COLO668 (cell line): ENCODE data around the gene SPG21.

Experiments used
- DNase-seq: peaks from one replicate; lab custom pipeline; 2025; ENCODE audit not compliant: unreplicated experiment; lab: John Stamatoyannopoulos, UW

SPG21 gene

DNA sequence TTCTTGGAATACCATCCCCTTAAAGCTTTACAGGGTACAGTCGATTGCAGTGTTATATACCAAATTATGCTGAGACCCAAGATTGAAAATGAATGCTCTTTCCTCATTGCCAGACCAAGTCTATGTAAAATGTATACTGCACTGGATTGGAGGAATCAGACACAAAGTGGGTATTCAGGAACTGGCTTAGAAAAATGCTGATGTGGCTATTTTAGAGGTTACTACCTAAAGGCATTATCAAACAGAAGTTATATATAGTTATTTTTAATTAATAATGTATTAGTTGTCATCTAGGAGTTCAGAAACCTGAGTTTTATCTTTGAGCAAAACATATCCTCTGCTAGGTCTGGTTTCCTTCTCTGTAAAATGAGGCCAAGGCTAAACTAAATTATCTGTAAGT, 3.6 kb upstream of the SPG21 start:
- no peak for DNase-seq

- DNase-seq = no peak
Measured at GRCh38 chr15:64991536-64992135, 1.9 kb upstream of the SPG21 start.

- DNase-seq = no peak
Measured at GRCh38 chr15:64990168-64990470, 405 bp upstream of the SPG21 start.

DNA sequence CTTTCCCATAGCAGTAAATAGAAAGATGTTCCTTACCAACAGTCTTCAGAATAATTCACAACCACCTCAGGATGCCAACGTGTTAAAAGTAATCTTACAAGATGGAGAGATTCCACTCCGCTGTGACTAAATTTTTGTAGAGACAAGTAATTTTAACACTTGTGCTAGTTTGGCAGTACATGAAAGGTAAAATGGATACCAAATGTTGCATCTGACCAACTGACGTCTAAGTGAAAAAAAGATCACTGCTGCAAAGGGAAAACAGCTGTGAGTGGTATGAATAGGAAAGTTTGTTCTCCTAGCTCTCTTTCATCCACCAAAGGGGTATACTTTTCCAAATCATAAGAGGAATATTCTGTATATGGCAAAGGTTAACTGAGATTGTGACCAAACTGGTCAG, 2.6 kb downstream of the SPG21 start:
- no peak for DNase-seq

- DNase-seq = no peak
Measured at GRCh38 chr15:64985366-64986033, 4.2 kb downstream of the SPG21 start.

DNA sequence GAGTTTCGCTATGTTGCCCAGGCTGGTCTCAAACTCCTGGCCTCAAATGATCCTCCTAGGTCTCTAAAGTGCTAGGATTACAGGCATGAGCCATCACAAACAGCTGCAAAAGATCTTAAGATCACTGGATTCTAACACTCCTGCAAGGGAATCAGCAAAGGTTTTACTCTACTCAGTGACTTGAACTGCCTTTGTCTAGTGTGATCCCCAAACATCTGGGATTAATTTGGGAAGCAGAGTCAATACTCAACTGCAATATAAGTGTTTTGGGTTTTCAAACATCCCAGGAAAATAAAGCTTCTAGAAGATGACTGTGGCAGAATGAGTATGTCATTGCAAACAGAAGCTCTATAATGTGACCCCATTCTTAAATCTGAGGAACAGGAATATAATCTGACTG, 7.2 kb downstream of the SPG21 start:
- DNase-seq = no peak

- no peak for DNase-seq
Measured at GRCh38 chr15:64981812-64982431, 7.8 kb downstream of the SPG21 start.

- DNase-seq = no peak
Measured at GRCh38 chr15:64979252-64979710, 10.4 kb downstream of the SPG21 start.

DNA sequence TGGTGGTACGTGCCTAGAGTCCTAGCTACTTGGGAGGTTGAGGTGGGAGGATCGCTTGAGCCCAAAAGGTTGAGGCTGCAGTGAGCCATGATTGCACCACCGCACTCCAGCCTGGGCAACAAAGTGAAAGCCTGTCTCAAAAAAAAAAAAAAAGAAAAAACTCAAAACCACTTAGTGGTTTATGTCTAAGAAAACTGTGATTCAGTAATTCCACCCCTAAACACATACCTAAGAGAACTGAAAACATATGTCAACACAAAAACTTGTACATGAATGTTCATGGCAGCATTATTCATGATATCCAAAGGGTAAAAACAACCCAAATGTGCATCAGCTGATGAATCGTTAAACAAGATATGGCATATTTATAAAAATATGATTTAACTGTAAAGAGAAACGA, 14.3 kb downstream of the SPG21 start:
- DNase-seq = no peak

DNA sequence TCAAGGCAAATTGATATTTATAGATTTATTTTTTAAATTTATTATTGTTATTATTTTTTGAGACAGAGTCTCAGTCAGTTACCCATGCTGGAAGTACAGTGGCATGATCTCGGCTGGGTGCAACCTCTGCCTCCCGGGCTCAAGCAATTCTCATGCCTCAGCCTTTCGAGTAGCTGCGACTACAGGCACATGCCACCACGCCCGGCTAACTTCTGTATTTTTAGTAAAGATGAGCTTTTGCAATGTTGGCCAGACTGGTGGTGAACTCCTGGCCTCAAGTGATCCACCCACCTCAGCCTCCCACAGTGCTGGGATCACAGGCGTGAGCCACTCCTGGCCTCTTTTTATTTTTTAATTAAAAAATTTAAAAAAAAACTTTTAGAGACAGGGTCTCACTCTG, 19.0 kb downstream of the SPG21 start:
- no peak for DNase-seq

DNA sequence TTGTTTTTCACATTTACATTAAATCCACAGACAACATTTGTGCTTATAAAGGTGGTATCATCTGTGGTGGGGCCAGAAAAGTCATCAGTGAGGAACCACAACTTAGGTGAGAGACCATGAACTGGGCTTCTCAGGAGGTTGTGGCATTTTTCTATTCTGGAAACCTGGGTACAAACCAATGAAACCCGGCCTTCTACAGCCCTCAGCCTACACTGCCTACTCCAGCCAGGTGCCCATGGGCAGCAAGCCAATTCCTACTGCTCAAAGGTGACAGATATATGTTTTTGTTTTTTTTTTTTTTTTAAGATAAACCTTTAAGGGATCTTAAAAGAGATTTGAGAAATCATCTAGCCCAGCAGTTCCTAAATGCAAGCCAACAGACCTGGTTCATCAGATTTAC, 20.3 kb downstream of the SPG21 start:
- no peak for DNase-seq

DNA sequence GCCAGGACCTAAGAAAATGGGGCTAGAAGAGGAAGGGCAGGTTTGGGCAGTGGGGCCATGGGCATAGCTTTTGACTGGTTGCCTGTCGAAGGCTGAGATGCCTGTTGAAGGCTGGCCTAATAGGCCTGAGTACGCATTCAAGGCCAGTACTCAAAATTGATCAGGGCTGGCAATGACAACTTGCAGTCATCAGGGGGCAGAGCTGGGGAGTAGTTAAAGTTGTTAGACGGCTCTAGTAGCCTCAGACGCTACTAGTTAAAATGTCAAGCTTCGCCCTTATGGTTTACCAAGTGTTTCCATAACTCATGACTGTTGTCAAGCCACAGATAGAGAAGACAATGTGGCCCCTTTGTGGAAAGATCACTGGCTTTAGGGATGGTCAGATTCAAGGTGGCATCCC, 28.7 kb downstream of the SPG21 start:
- no peak for DNase-seq

DNA sequence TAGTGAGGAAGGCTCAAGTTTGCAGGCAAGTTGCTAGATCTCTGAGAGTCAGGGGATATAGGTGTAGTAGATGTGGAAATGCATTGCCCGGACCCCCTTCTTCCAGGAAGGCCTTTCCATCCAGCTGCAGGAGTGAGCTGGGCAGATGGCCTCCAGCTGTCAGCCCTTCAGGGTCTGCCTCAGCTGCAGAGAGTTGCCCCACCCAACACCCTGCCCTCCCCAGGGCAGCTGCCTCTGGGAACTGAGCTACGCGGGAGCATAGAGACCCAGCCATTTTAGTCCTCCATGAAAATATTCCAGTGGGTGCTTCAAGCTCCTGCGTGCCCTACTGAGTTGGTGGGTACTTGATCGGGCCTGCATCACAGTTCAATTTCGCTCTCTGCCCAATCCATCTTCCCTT, 29.6 kb downstream of the SPG21 start:
- no peak for DNase-seq

DNA sequence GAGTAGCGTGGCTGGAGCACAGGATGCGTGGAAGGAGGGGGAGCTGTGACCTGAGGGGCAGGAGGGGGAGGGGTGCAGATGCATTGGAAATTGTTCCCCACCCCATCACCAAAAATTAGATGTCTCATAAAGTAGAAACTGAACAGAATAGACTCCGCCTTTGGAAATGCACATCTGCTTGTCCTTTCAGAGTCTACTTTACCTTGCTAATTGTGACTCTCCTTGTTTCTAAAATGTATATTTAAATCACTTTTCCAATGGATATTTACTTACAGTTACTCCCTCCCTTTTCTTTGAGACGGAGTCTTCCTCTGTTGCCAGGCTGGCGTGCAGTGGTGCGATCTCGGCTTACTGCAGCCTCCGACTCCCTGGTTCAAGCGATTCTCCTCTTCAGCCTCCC, 30.6 kb downstream of the SPG21 start:
- DNase-seq = no peak

- no peak for DNase-seq
Measured at GRCh38 chr15:64954395-64954794, 35.3 kb downstream of the SPG21 start.

GRCh38 chr15:64951777-64952418, 37.8 kb downstream of the SPG21 start:
- DNase-seq = no peak

DNA sequence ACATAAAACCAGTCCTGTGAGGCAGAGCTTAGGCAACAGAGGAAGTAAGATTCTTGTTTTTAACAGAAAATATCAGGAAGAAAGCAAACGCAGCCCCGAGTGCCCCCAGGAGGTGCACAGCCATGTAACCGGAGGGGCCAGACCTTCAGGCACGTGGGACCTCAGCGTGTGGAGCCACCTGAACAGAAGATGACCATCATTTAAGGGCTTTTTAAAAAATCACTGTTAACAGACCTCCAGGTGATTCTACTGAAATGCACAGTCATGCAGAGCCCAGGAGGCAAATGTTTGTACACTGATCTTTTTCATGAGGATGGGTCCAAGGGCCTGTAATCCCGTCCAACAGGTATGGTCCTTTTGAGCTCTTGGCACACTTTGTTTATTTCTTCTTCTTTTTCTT, 38.8 kb downstream of the SPG21 start:
- DNase-seq = no peak

DNA sequence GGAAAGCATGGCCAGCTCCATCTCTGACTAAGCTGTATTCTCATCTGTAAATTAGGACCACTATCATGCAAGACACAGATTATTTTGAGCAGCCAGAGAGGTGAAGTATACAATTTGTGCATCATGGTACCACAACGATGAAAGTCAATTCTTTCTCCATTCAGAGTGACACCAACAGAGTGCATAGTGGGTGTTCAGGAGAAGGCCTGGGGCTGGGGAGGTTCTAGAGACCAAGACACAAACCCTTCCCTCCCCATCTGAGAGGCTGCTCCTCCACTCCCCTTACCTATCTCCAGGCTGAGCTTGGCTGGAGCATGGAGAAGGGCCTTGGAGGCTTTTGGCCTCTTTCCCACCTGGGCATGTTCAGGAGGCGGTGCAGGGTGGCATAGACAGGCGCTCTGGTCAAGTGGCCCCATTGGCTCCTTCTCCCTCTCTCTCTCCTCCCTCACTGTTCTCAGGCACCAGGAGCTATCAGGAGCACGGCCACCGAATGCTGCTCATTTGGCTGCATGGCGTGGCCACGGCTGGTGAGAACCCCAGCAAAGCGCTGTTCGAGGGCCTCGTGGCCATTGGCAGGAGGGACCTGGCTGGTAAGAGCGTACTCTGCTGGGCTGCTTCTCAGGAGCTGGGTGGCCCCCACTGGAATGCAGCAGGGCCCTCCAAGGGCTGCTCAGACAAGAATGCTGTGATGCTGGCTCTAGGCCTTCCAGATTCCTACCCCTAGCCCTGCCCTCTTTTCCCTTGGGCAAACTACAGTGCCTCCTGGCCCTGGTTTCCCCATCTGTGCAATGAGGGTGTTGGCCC, 40.1 kb downstream of the SPG21 start:
- no peak for DNase-seq

- no peak for DNase-seq
Measured at GRCh38 chr15:64948916-64949315, 40.8 kb downstream of the SPG21 start.

- no peak for DNase-seq
Measured at GRCh38 chr15:64947211-64947610, 42.5 kb downstream of the SPG21 start.

DNA sequence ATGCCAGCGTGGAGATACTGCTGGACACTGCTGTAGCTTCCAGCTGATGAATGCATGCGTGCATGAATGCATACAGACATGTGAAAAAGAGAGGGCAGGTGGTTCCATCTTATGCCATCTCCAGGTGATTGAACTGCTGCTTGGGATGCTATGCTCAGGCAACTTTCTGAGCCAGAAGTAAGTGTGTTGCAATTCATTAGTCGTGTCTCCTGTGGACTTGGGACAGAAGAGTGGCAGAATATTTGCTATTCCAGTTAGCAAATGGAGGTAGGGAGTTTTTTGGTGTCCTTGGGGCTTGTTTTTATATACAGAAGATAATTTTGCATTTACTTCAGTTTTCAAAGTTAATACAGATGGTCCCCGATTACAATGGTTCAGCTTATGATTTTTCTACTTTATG, 44.8 kb downstream of the SPG21 start:
- no peak for DNase-seq
